GM18502 (cell line): Measurements from ENCODE around the gene DAPK3.

ENCODE experiments used
- ATAC-seq: cut with Tn5 transposase; IDR thresholded peaks from one replicate; pipeline ENCODE4 v1.9.1; 2021; ENCODE audit warnings: mild to moderate bottlenecking; ENCODE audit not compliant: unreplicated experiment, poor library complexity

Gene DAPK3

GRCh38 chr19:3932931-3933810, 37.7 kb downstream of the DAPK3 start, which contains the start of gene NMRK2:
Gene NMRK2 (plus strand): TSS chr19:3933069. CDS start chr19:3933672, 603 bp downstream.
- no peak for ATAC-seq

- ATAC-seq = no peak
These were observed 39.9 kb downstream of the DAPK3 start for GRCh38 chr19:3931041-3931440.

- no peak for ATAC-seq
These were observed 47.0 kb downstream of the DAPK3 start for GRCh38 chr19:3923912-3924311.

GRCh38 chr19:3923096-3923758, 47.7 kb downstream of the DAPK3 start:
- no peak for ATAC-seq

DNA sequence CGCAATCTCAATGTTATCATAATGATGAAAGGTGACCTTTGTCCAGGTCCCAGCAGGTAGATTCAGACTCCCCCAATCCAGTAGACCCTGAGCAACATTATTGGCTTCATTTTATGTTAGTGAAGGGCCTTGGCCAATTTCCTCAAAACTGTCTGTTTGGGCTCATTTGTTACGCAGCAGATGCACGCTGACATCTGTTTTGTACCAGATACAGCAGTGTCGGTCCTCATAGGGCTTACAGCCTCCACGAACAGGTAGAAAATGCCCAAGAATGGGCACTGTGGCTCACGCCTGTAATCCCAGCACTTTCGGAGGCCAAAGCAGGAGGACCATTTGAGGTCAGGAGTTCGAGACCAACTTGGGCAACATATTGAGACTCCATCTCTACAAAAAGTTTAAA, 51.1 kb downstream of the DAPK3 start:
- ATAC-seq = no peak

DNA sequence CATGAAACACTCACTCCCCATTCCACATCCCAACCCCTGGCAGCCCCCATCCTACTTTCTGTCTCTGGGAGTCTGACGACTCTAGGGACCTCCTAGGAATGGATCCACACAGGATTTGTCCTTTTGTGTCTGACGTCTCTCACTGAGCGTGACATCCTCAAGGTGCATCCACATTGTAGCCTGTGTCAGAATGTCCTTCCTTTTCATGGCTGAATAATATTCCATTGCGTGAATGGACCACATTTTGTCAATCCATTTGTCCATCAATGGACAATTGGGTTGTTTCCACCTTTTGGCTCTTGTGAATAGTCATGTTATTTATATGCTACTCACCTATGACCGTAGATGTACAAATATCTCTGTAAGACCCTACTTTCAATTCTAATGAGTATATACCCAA, 54.9 kb downstream of the DAPK3 start:
- no peak for ATAC-seq

DNA sequence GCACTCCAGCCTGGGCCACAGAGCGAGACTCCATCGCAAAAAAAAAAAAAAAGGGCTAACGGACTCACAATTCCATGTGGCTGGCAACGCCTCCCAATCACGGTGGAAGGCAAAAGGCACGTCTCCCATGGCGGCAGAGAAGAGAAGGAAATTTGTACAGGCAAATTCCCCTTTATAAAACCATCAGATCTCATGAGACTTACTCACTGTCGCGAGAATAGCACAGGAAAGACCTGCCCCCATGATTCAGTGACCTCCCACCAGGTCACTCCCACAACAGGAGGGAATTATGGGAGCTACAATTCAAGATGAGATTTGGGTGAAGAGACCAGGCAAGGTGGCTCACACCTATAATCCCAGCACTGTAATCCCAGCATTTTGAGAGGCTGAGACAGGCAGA, 56.7 kb downstream of the DAPK3 start:
- no peak for ATAC-seq

DNA sequence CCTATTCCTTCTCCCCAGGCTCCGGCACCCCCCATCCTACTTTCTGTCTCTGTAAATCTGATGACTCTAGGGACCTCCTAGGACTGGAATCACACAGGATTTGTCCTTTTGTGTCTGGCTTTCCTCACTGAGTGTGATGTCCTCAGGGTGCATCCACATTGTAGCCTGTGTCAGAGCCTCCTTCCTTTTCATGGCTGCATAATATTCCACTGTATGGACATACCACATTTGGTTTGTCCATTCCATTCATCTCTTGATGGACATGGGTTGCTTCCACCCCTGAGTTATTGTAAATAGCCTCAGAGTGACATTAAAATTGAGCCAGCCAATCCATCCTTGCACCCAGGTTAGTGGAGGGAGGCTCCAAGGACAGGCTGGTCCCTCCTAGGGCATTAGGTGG, 60.8 kb downstream of the DAPK3 start:
- ATAC-seq = no peak
